GM12878 (cell line): ENCODE measurements around the gene TNNT1. TPM values are rescaled to one million over a fixed set of nuclear protein-coding genes. Genes with fewer than 3 reads are reported as not detected.

Source experiments
- ATAC-seq: fragments of 200-7000 bp; cut with Tn5 transposase; 3 replicates; pipeline ENCODE4 v1.9.1; 2020; ENCODE audit warnings: mild to moderate bottlenecking, moderate library complexity
- BruUV-seq: library from RNA; stranded (reverse); fragments of 400-500 nt; replicated peaks from 2 replicates; lab custom pipeline; 2021; lab: Mats Ljungman, UMichigan
- CTCF ChIA-PET: fragments of 300-600 bp; sonication (Branson Sonifier 250); formaldehyde crosslinking; extraction: SDS; loops from one replicate; lab custom pipeline; 2021; ENCODE audit warnings: inconsistent platforms; lab: Yijun Ruan, JAX
- POLR2A ChIA-PET: fragments of 350-600 bp; formaldehyde crosslinking; extraction: SDS; loops from one replicate; lab custom pipeline; 2021; ENCODE audit warnings: inconsistent platforms; lab: Charles Lee
- RAD21 ChIA-PET: fragments of 300-600 bp; sonication (Branson Sonifier 250); formaldehyde crosslinking; loops from one replicate; lab custom pipeline; 2023; ENCODE audit warnings: antibody characterized with exemption; ENCODE audit not compliant: unreplicated experiment; lab: Charles Lee
- SMC1A ChIA-PET: fragments of 300-600 bp; sonication (Branson Sonifier 250); formaldehyde crosslinking; loops from one replicate; lab custom pipeline; 2023; ENCODE audit not compliant: unreplicated experiment, uncharacterized antibody; lab: Charles Lee
- DNase-seq: peaks from one replicate; pipeline ENCODE4 v3.0.0-alpha.2; 2011; ENCODE audit warnings: low read depth, low spot score
- FAIRE-seq: peaks from 3 replicates; lab custom pipeline; 2011; peaks lifted over from hg19 to GRCh38; lab: Jason Lieb, UNC
- H2AFZ ChIP-seq: 2 replicates; pipeline ENCODE4 v1.6.0; 2011; ENCODE audit warnings: low read depth, low read length, control low read depth; ENCODE audit not compliant: control insufficient read depth
- H3K27ac ChIP-seq: 2 replicates; pipeline ENCODE4 v1.5.1; 2011; ENCODE audit warnings: control low read depth; ENCODE audit not compliant: control insufficient read depth, insufficient read depth
- H3K27me3 ChIP-seq, 2 experiments: replicated peaks in 1 of 2; 2 replicates each; pipeline versions ENCODE4 v1.6.0 to v1.6.1; 2011; ENCODE audit warnings: low read length in 1 of 2; ENCODE audit not compliant: control insufficient read depth in 2 of 2, insufficient read depth in 2 of 2
- H3K36me3 ChIP-seq, 2 experiments: 2 replicates each; pipeline ENCODE4 v1.5.1; 2011; ENCODE audit warnings: low read length in 1 of 2; ENCODE audit not compliant: control insufficient read depth in 2 of 2, insufficient read depth in 2 of 2
- H3K4me1 ChIP-seq: 2 replicates; pipeline ENCODE4 v1.6.1; 2011; ENCODE audit warnings: mild to moderate bottlenecking, low read length, moderate library complexity, mixed read lengths; ENCODE audit not compliant: control insufficient read depth, insufficient read depth
- H3K4me2 ChIP-seq: 2 replicates; pipeline ENCODE4 v1.6.0; 2011; ENCODE audit warnings: control low read depth; ENCODE audit not compliant: control insufficient read depth, insufficient read depth
- H3K4me3 ChIP-seq: fragments of 200-600 bp; sonication (generic); 2 replicates; pipeline ENCODE4 v1.5.1; 2016
- H3K79me2 ChIP-seq: 2 replicates; pipeline ENCODE4 v1.6.0; 2011; ENCODE audit warnings: low read length; ENCODE audit not compliant: control insufficient read depth, insufficient read depth
- H3K9ac ChIP-seq: 2 replicates; pipeline ENCODE4 v1.8.0; 2011; ENCODE audit warnings: low read length, control low read depth, mixed read lengths; ENCODE audit not compliant: control insufficient read depth, insufficient read depth
- H3K9me3 ChIP-seq: replicated peaks from 3 replicates; pipeline ENCODE4 v1.5.1; 2011; ENCODE audit warnings: mild to moderate bottlenecking, low read length; ENCODE audit not compliant: control insufficient read depth, insufficient read depth
- H4K20me1 ChIP-seq: 2 replicates; pipeline ENCODE4 v1.6.0; 2011; ENCODE audit not compliant: control insufficient read depth, insufficient read depth
- RAD21 ChIP-seq: IDR thresholded peaks from 2 replicates; pipeline ENCODE4 v1.6.1; 2011; ENCODE audit warnings: mild to moderate bottlenecking, low read depth, low read length, moderate library complexity; ENCODE audit not compliant: insufficient read depth
- SMC3 ChIP-seq: IDR thresholded peaks from 2 replicates; pipeline ENCODE4 v1.6.1; 2011; ENCODE audit warnings: low read length, improper control_type of control experiment, borderline replicate concordance
- WGBS: methylation state at CpG from one replicate; pipeline ENCODE4 v1.1.6; 2016; ENCODE audit warnings: low lambda C conversion rate; ENCODE audit not compliant: insufficient replicate concordance, insufficient coverage; ENCODE audit errors: missing lambda C conversion rate; 5-methylcytosine and 5-hydroxymethylcytosine counted together
- in situ Hi-C: fragments of 300-500 bp; cut with MboI; formaldehyde crosslinking; loops from 9 replicates; pipeline ENCODE4 v1.14.3; 2018; ENCODE audit warnings: mixed read lengths
- intact Hi-C: fragments of 100-400 bp; cut with micrococcal nuclease; formaldehyde crosslinking; loops from one replicate; pipeline ENCODE4 v1.14.2; 2022; ENCODE audit not compliant: unreplicated experiment
- polyA plus RNA-seq, 11 experiments: library from polyadenylated mRNA; depleted of rRNA in 4 of 11; unstranded in 6 of 11; stranded (reverse) in 5 of 11; fragments of >200 nt; fragmentation: Nextera tagmentation in 4 of 11; fragmentation: Illumina TruSeq in 1 of 11; extraction: Ambion mirVana in 4 of 11; extraction: Trizol in 1 of 11; gene quantifications; 1 replicate in 1 of 11; 2 replicates in 10 of 11; pipeline versions ENCODE4 v1.2.1 to v1.2.3, GENCODE V29; 2011 to 2016; ENCODE audit warnings: inconsistent platforms in 2 of 11, missing spikeins in 2 of 11, low read depth in 1 of 11
- total RNA-seq, 4 experiments: library from RNA; depleted of rRNA in 3 of 4; stranded (reverse); fragments of >200 nt in 3 of 4; fragmentation: Illumina TruSeq in 1 of 4; extraction: Trizol in 1 of 4; gene quantifications; 2 replicates each; pipeline versions ENCODE4 v1.2.1 to v1.2.3, GENCODE V29; 2013 to 2021
- TF ChIP-seq, protein P1 (sequence below), 3 experiments: IDR thresholded peaks in 2 of 3; conservative IDR thresholded peaks in 1 of 3; 2 replicates each; pipeline ENCODE4 v1.5.1; 2011; ENCODE audit warnings: low read depth in 3 of 3, low read length in 3 of 3, mild to moderate bottlenecking in 3 of 3, control low read depth in 2 of 3, moderate library complexity in 2 of 3, inconsistent platforms in 1 of 3, mixed read lengths in 1 of 3; ENCODE audit not compliant: control insufficient read depth in 2 of 3, insufficient read depth in 1 of 3; ENCODE audit errors: extremely low read depth in 1 of 3
- TF ChIP-seq, protein P2 (sequence below): fragments of 450-650 bp; IDR thresholded peaks from 2 replicates; pipeline ENCODE4 v1.6.1; 2014; ENCODE audit warnings: mild to moderate bottlenecking

TNNT1 gene
- total and polyA plus RNA-seq, 10 of the 15 experiments (the other 5 are each of a cell fraction or from before 2014, with no cell fraction given) = 0.26 to 0.62 (median 0.37) TPM; not detected in 7

DNA sequence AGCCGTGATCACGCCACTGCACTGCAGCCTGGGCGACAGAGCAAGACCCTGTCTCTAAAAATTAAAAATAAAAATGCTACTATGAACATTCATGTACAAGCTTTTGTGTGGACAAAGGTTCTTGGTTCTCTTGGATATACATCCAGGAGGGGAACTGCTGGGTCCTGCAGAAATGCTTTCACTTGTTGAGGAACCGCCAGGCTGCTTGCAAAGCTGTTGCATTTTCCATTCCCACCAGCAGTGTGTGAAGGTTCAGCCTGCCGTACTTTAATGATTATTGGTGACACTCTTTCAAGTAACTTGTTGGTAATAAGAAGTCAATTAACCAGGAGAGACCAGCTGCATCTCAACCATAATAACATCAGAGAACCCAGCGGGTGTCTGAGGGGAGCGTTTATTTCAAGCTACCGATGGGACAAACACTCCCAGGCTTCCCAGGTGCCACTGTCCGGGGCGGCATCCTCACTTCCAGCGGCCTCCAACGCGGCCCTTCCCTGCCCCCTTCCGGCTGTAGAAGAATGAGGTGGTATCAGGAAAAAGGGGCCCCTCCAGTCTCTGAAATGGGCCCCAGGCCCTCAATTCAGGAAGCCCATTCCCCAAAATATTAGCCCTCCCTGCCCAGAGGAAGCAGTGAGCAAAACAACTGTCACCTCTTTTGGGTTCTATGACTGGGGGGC lies 16.4 kb downstream of the TNNT1 start:
- TF ChIP-seq, protein P1, sequence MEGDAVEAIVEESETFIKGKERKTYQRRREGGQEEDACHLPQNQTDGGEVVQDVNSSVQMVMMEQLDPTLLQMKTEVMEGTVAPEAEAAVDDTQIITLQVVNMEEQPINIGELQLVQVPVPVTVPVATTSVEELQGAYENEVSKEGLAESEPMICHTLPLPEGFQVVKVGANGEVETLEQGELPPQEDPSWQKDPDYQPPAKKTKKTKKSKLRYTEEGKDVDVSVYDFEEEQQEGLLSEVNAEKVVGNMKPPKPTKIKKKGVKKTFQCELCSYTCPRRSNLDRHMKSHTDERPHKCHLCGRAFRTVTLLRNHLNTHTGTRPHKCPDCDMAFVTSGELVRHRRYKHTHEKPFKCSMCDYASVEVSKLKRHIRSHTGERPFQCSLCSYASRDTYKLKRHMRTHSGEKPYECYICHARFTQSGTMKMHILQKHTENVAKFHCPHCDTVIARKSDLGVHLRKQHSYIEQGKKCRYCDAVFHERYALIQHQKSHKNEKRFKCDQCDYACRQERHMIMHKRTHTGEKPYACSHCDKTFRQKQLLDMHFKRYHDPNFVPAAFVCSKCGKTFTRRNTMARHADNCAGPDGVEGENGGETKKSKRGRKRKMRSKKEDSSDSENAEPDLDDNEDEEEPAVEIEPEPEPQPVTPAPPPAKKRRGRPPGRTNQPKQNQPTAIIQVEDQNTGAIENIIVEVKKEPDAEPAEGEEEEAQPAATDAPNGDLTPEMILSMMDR (IDR thresholded peaks at IDR 0.05 in 2 of 3, conservative IDR thresholded peaks at IDR 0.05 in 1 of 3; ENCODE audit: control insufficient read depth in 2 of 3, extremely low read depth in 1 of 3, insufficient read depth in 1 of 3, low read depth in 3 of 3, low read length in 3 of 3) = peak; percentile 10 to 28 (median 27); a peak in 3 of 6 replicates
- TF ChIP-seq SMC3 (peak; percentile 26; the same call in 1 of the 2 replicates), RAD21 (peak; percentile 57)
- TF ChIP-seq, protein P2, sequence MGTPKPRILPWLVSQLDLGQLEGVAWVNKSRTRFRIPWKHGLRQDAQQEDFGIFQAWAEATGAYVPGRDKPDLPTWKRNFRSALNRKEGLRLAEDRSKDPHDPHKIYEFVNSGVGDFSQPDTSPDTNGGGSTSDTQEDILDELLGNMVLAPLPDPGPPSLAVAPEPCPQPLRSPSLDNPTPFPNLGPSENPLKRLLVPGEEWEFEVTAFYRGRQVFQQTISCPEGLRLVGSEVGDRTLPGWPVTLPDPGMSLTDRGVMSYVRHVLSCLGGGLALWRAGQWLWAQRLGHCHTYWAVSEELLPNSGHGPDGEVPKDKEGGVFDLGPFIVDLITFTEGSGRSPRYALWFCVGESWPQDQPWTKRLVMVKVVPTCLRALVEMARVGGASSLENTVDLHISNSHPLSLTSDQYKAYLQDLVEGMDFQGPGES = no peak
- Histone ChIP-seq H4K20me1 (no peaks in the 10 kb centered on the region), H3K4me2 (no peak overlapping the region), H3K27ac (no peak overlapping the region), H3K27me3 (no peaks in the 10 kb centered on the region), H3K79me2 (no peaks in the 10 kb centered on the region), H3K4me3 (no peak overlapping the region), H3K36me3 (no peaks in the 10 kb centered on the region), H3K9me3 (no peaks in the 10 kb centered on the region), H3K9ac (no peak overlapping the region), H2AFZ (no peak overlapping the region), H3K4me1 (peaks cover 13% of the 10 kb centered on the region)
- intact Hi-C loops = no loop called here
- WGBS = 58% methylated on average over 14 of the region's 14 CpGs
- DNase-seq = no peak
- SMC1A ChIA-PET = interaction anchor here (0.9 to 1.4 kb wide), 2 partner anchors 14 to 458 kb away, joined by 3 to 4 read pairs; no protein-coding TSS in a partner anchor
- CTCF ChIA-PET = interaction anchor here (1.1 to 2.5 kb wide), 2 partner anchors 10 to 44 kb away, joined by 6 to 17 read pairs; no protein-coding TSS in a partner anchor
- RAD21 ChIA-PET = interaction anchor here (0.6 kb wide), 2 partner anchors 403 to 653 kb away, joined by 3 to 4 read pairs; no protein-coding TSS in a partner anchor
- in situ Hi-C loops = no loop called here
- no peak for FAIRE-seq
- ATAC-seq = no peak
- POLR2A ChIA-PET = no interaction called here
- BruUV-seq = no TSS peak
